ENCODE results near the gene UBE2F. TPM values are rescaled to one million over a fixed set of nuclear protein-coding genes. Genes with fewer than 3 reads are reported as not detected.

Gene UBE2F
- total RNA-seq, 2 experiments from 2014 or later = 96.5 to 99.5 TPM

- Mint-ChIP-seq H3K36me3 (ENCODE audit: low read depth) (no peaks in the 10 kb centered on the region), H3K27me3 (peaks cover 6% of the 10 kb centered on the region), H3K9me3 (no peaks in the 10 kb centered on the region), H3K4me3 (no peak overlapping the region), H3K4me1 (ENCODE audit: low read depth) (peaks cover 23% of the 10 kb centered on the region), H3K27ac (no peak overlapping the region)
- TF ChIP-seq CTCF (IDR thresholded peaks at IDR 0.05) = no peak
- POLR2A ChIA-PET = interaction anchor here (0.6 to 2.7 kb wide), 2 partner anchors 12 to 29 kb away, joined by 3 to 7 read pairs; no protein-coding TSS in a partner anchor
- intact Hi-C loops (cut with micrococcal nuclease) = loop anchor here (10.0 kb wide), 1 partner anchor 83 kb away; no protein-coding TSS in a partner anchor
- DNase-seq (no peak), ATAC-seq (no peak)
- CTCF ChIA-PET = interaction anchor here (0.6 to 2.5 kb wide), 9 partner anchors 17 to 341 kb away, joined by 3 to 12 read pairs (median 4); no protein-coding TSS in a partner anchor
Observed at GRCh38 chr2:237921967-237922492, 44.8 kb upstream of the UBE2F start.

GRCh38 chr2:237922641-237923361 is 44.0 kb upstream of the UBE2F start:
- ATAC-seq (peak; percentile 44), DNase-seq (peak; percentile 26)

GRCh38 chr2:237923481-237924163 is 43.2 kb upstream of the UBE2F start:
- intact Hi-C loops (cut with micrococcal nuclease) = loop anchor here (10.0 kb wide), 1 partner anchor 81 kb away; no protein-coding TSS in a partner anchor
- H3K27me3 Mint-ChIP-seq = peaks cover 6% of the 10 kb centered on the region
- no peaks in the 10 kb centered on the region for H3K36me3 Mint-ChIP-seq (ENCODE audit: low read depth)
- H3K4me1 Mint-ChIP-seq (ENCODE audit: low read depth) = peaks cover 27% of the 10 kb centered on the region
- H3K4me3 Mint-ChIP-seq = peak overlapping the region; percentile 44
- POLR2A ChIA-PET = interaction anchor here (0.6 to 2.7 kb wide), 4 partner anchors 8 to 83 kb away, joined by 3 to 7 read pairs (median 4); no protein-coding TSS in a partner anchor
- peak overlapping the region; percentile 69 for H3K27ac Mint-ChIP-seq
- ATAC-seq = peak; percentile 100
- CTCF ChIA-PET = interaction anchor here (0.6 to 2.5 kb wide), 37 partner anchors 9 to 422 kb away, joined by 3 to 19 read pairs (median 3); partner anchors contain the start of gene UBE2F
- peak; percentile 85 for DNase-seq
- peaks cover under 1% of the 10 kb centered on the region for H3K9me3 Mint-ChIP-seq
- peak; percentile 98 for TF ChIP-seq CTCF (IDR thresholded peaks at IDR 0.05)

More at GRCh38 chr2:237922641-237923361, 44.0 kb upstream of the UBE2F start:
- ChIA-PET POLR2A (interaction anchor here (0.6 to 2.7 kb wide), 5 partner anchors 9 to 80 kb away, joined by 3 to 7 read pairs (median 3); no protein-coding TSS in a partner anchor), CTCF (interaction anchor here (0.6 to 2.5 kb wide), 36 partner anchors 10 to 421 kb away, joined by 3 to 19 read pairs (median 4); partner anchors contain the start of gene UBE2F)
- H3K4me3 Mint-ChIP-seq = peak overlapping the region; percentile 44
- no peaks in the 10 kb centered on the region for H3K9me3 Mint-ChIP-seq
- intact Hi-C loops (cut with micrococcal nuclease) = loop anchor here (10.0 kb wide), 1 partner anchor 82 kb away; no protein-coding TSS in a partner anchor
- peaks cover 27% of the 10 kb centered on the region for H3K4me1 Mint-ChIP-seq (ENCODE audit: low read depth)
- H3K36me3 Mint-ChIP-seq (ENCODE audit: low read depth) = no peaks in the 10 kb centered on the region
- peaks cover 6% of the 10 kb centered on the region for H3K27me3 Mint-ChIP-seq
- TF ChIP-seq CTCF (IDR thresholded peaks at IDR 0.05) = no peak
- no peak overlapping the region for H3K27ac Mint-ChIP-seq

GRCh38 chr2:237924164-237924534 is 42.7 kb upstream of the UBE2F start:
- H3K27ac Mint-ChIP-seq = peak overlapping the region; percentile 69
- POLR2A ChIA-PET = interaction anchor here (1.3 to 2.7 kb wide), 2 partner anchors 10 to 83 kb away, joined by 3 to 7 read pairs; no protein-coding TSS in a partner anchor

More at GRCh38 chr2:237924164-237924534, 42.7 kb upstream of the UBE2F start:
- Mint-ChIP-seq H3K4me1 (ENCODE audit: low read depth) (peaks cover 27% of the 10 kb centered on the region), H3K36me3 (ENCODE audit: low read depth) (no peaks in the 10 kb centered on the region), H3K9me3 (peaks cover 2% of the 10 kb centered on the region), H3K27me3 (peaks cover 4% of the 10 kb centered on the region), H3K4me3 (peak overlapping the region; percentile 13)
- no peak for ATAC-seq
- TF ChIP-seq CTCF (IDR thresholded peaks at IDR 0.05) = no peak
- CTCF ChIA-PET = interaction anchor here (0.6 to 2.5 kb wide), 10 partner anchors 8 to 339 kb away, joined by 3 to 19 read pairs (median 4); no protein-coding TSS in a partner anchor
- intact Hi-C loops (cut with micrococcal nuclease) = loop anchor here (10.0 kb wide), 1 partner anchor 81 kb away; no protein-coding TSS in a partner anchor
- no peak for DNase-seq
